Measurements from ENCODE around the gene CMTM6.
"Not testable (repeated sequence)": the region's sequence is repeated elsewhere in the genome, so short reads cannot be mapped to it uniquely, and the experiment has no call there.

Gene CMTM6

GRCh38 chr3:32440611-32441350 is 61.9 kb downstream of the CMTM6 start:
- no peak for DNase-seq

GRCh38 chr3:32439421-32439820 is 63.2 kb downstream of the CMTM6 start:
- DNase-seq, result not testable (repeated sequence)

GRCh38 chr3:32438596-32439344 is 63.9 kb downstream of the CMTM6 start:
- DNase-seq, result no peak

GRCh38 chr3:32437896-32438295 is 64.8 kb downstream of the CMTM6 start:
- DNase-seq, result no peak

- no peak for DNase-seq
Observed at GRCh38 chr3:32436816-32437189, 65.8 kb downstream of the CMTM6 start.

GRCh38 chr3:32435911-32436815 is 66.5 kb downstream of the CMTM6 start:
- no peak for DNase-seq

- no peak for DNase-seq
Observed at GRCh38 chr3:32434206-32434605, 68.4 kb downstream of the CMTM6 start.

- no peak for DNase-seq
Observed at GRCh38 chr3:32432711-32433530, 69.7 kb downstream of the CMTM6 start.

GRCh38 chr3:32432045-32432710 is 70.5 kb downstream of the CMTM6 start:
- DNase-seq, result no peak

- DNase-seq, result no peak
Observed at GRCh38 chr3:32431481-32431880, 71.2 kb downstream of the CMTM6 start.

Measured in amniotic stem cell (primary cell).